GM18502 (cell line): ENCODE data around the gene PREP.

ENCODE experiments used
- ATAC-seq: cut with Tn5 transposase; IDR thresholded peaks from one replicate; pipeline ENCODE4 v1.9.1; 2021; ENCODE audit warnings: mild to moderate bottlenecking; ENCODE audit not compliant: unreplicated experiment, poor library complexity

The PREP gene

GRCh38 chr6:105317607-105318533 is 85.0 kb downstream of the PREP start:
- ATAC-seq = no peak

- ATAC-seq = no peak
Measured at GRCh38 chr6:105313211-105313610, 89.7 kb downstream of the PREP start.

GRCh38 chr6:105310947-105311346 is 91.9 kb downstream of the PREP start:
- ATAC-seq = no peak

GRCh38 chr6:105310371-105310770 is 92.5 kb downstream of the PREP start:
- ATAC-seq = no peak

- no peak for ATAC-seq
Measured at GRCh38 chr6:105308840-105309239, 94.0 kb downstream of the PREP start.

- ATAC-seq = no peak
Measured at GRCh38 chr6:105305521-105305920, 97.4 kb downstream of the PREP start.

GRCh38 chr6:105304825-105305224 is 98.1 kb downstream of the PREP start:
- no peak for ATAC-seq

GRCh38 chr6:105304366-105304765 is 98.5 kb downstream of the PREP start:
- no peak for ATAC-seq

- ATAC-seq = no peak
Measured at GRCh38 chr6:105302617-105303128, 100.2 kb downstream of the PREP start.

GRCh38 chr6:105301756-105302616 is 100.9 kb downstream of the PREP start:
- no peak for ATAC-seq

GRCh38 chr6:105301072-105301503 is 101.8 kb downstream of the PREP start:
- no peak for ATAC-seq

- no peak for ATAC-seq
Measured at GRCh38 chr6:105300090-105300489, 102.8 kb downstream of the PREP start.

GRCh38 chr6:105294129-105294528 is 108.8 kb downstream of the PREP start:
- no peak for ATAC-seq

GRCh38 chr6:105292689-105293339 is 110.1 kb downstream of the PREP start:
- ATAC-seq = no peak

- no peak for ATAC-seq
Measured at GRCh38 chr6:105291525-105291924, 111.4 kb downstream of the PREP start.

GRCh38 chr6:105282631-105283585 is 120.0 kb downstream of the PREP start:
- ATAC-seq = no peak

GRCh38 chr6:105280033-105280432 is 122.8 kb downstream of the PREP start:
- ATAC-seq = no peak

- no peak for ATAC-seq
Measured at GRCh38 chr6:105279463-105279862, 123.4 kb downstream of the PREP start.

- ATAC-seq = no peak
Measured at GRCh38 chr6:105278813-105279212, 124.1 kb downstream of the PREP start.
